ENCODE results near the gene NKD2. TPM values are rescaled to one million over a fixed set of nuclear protein-coding genes. Genes with fewer than 3 reads are reported as not detected.

Gene NKD2
- total RNA-seq, 1 donor from 2014 or later, result 0.13 TPM

DNA sequence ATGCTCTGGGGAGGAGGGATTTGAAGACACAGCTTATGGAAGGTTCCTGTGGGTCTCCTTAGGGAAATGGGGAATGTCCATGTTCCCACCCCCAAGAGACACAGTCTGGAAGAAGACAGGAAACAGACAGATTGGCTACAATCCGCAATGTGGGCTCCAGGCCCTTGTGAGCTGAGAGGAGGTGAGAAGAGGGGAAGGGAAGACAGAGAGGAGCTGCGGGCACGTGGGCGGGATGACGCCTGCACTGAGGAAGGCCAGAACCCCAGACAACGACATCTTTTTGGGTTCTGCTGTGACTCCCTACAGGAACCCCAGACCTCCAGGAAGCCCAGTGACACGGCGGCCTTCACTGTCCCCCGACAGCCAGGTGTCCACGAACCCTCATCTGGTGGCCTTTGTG is 29.9 kb upstream of the NKD2 start:
- no peak for DNase-seq (ENCODE audit: low read depth, low spot score)

GRCh38 chr5:979100-979817 is 29.3 kb upstream of the NKD2 start:
- DNase-seq (ENCODE audit: low read depth, low spot score), result no peak

DNA sequence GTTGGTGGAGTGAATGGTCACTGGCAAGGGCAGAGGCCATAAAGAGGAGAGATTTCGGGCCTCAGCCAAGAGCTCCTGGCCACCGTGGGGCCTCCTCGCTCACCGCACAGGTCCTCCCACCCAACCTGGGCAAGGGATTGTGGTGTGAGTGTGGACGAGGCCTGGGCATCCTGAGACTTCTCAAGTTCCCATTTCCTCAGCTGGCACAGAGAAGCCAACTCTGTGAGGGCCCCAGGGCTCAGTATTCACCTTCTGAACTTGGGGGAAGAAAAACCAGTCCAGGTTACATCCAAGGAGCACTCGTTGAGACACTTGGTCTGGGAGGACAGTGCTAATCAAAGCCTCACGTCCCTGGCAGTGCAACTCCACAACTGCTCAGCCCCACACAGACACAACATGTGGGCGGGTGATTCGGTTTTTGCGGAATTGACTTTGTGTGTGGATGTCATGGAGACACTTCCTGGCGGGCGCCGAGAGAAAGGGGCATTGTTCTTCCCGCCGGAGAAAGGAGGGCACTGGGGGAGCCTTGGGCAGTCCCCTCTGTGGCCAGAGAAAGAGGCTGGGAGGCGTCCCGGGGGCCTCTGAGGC is 28.5 kb upstream of the NKD2 start:
- DNase-seq (ENCODE audit: low read depth, low spot score), result no peak

GRCh38 chr5:980966-981365 is 27.6 kb upstream of the NKD2 start:
- DNase-seq (ENCODE audit: low read depth, low spot score), result no peak

- no peak for DNase-seq (ENCODE audit: low read depth, low spot score)
Observed at GRCh38 chr5:981456-981855, 27.1 kb upstream of the NKD2 start.

DNA sequence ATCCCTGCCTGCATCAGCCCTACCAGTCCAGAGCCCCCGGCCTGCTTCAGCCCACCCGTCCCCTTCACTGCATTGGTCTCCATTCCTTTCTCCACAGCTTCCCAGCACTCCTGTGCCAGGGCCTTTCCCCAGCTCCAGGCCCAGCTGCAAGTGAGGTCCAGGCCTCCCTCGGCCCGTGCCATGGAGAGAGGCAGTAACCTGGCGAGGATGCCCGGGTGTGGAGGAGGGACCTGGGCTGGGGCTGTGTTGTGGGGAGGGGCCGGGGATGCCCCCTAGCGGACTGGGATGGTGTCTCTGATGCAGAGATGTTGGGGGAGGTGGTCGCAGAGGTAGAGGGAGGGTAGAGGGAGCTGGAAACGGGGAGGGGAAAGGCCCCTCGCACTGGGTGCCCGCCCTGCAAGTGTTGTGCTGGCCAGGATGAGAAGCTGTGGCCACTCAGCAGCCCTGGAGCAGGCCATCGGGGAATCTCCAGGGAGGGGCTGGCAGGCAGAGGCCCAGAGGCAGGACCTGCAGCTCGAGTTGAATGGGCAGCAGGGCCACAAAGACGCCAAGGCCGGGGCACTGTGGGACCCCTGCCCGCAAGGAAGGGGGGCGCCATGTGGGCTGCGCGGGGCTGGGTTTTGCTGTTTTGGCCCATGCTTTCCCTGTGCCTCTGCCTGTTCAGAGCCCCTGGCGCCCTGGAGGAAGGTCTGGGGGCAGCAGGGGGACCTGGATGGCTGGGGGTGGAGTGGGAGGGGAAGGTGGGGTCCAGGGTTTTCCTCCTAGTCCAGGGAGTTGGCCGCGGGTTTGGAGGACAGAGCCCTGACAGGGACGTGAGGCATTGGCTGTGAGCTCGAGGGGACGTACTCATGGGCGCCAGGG is 26.0 kb upstream of the NKD2 start:
- no peak for DNase-seq (ENCODE audit: low read depth, low spot score)

- DNase-seq (ENCODE audit: low read depth, low spot score), result no peak
Observed at GRCh38 chr5:983238-983524, 25.4 kb upstream of the NKD2 start.

DNA sequence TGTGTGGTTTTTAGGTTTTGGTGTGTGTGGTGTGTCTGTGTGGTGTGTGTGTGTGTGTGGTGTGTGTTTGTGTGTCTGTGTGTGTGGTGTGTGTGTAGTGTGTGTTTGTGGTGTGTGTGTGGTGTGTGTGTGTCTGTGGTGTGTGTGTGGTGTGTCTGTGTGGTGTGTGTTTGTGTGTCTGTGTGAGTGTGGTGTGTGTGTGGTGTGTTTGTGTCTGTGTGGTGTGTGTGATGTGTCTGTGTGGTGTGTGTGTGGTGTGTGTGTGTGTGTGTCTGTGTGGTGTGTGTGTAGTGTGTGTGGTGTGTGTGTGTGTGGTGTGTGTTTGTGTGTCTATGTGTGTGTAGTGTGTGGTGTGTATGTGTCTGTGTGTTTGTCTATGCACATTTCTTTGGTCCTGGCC is 25.0 kb upstream of the NKD2 start:
- DNase-seq (ENCODE audit: low read depth, low spot score), result no peak

DNA sequence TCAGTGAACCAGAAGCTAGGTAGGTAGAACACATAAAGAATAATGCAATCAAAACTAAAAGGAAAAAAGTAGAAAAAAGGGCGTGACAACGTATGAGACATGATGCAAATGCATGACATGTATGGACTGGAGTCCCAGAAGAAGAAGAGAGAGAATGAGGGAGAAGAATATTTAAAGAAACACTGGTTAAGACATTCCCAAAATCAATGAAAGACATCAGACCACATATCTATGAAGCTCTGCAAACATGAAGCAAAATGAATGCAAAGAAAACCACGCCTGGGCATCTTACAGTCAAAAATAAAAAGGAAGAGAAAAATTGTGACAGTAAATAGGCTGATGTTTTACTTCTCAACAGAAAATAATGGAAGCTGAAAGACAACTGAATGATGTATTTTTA is 23.8 kb upstream of the NKD2 start:
- no peak for DNase-seq (ENCODE audit: low read depth, low spot score)

DNA sequence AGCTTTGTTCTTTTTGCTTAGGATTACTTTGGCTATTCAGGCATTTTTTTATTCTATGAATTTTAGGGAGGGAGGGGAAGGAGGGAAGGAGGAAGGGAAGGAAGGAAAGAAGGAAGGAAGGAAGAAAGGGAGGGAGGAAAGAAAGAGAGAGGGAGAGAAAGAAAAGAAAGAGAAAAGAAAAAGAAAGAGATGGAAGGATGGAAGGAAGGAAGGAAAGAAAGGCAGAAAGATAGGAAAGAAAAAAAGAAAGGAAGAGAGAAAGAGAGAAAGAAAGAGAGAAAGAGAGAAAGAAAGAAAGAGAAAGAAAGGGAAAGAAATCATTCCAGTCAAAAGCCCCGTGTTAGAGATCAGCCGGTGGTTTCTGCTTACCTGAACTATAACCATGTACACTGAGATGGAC is 20.8 kb upstream of the NKD2 start:
- DNase-seq (ENCODE audit: low read depth, low spot score), result no peak

GRCh38 chr5:988322-988721 is 20.3 kb upstream of the NKD2 start:
- no peak for DNase-seq (ENCODE audit: low read depth, low spot score)

DNA sequence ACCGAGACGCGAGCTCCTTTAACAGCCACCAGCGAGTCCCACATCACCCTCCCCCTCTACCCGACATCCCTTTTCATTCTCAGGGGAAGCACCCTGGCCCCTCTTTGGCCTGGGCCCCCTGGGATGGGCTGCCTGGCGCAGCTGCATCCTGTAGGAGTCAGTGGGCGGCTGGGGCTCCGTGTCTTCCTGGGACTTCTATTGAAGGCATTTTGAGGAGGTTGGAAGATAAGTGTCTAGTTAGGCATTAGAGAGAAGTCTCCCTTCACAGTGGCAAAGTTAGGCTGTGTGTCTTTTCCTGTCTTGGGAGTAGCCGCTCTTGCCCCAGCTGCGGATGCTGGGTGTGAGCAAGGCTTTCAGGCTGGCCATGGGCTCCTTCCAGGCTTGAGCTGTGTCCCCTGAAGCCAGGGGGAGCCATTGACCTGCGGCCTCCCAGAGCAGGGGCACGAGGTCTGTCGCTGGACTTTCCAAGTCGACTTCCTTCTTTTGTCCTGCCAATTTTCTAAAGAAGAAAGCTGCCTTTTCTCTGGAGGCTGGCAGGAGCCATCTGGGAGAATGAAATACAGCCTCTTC is 18.6 kb upstream of the NKD2 start:
- peak; percentile 10 for DNase-seq (ENCODE audit: low read depth, low spot score)

DNA sequence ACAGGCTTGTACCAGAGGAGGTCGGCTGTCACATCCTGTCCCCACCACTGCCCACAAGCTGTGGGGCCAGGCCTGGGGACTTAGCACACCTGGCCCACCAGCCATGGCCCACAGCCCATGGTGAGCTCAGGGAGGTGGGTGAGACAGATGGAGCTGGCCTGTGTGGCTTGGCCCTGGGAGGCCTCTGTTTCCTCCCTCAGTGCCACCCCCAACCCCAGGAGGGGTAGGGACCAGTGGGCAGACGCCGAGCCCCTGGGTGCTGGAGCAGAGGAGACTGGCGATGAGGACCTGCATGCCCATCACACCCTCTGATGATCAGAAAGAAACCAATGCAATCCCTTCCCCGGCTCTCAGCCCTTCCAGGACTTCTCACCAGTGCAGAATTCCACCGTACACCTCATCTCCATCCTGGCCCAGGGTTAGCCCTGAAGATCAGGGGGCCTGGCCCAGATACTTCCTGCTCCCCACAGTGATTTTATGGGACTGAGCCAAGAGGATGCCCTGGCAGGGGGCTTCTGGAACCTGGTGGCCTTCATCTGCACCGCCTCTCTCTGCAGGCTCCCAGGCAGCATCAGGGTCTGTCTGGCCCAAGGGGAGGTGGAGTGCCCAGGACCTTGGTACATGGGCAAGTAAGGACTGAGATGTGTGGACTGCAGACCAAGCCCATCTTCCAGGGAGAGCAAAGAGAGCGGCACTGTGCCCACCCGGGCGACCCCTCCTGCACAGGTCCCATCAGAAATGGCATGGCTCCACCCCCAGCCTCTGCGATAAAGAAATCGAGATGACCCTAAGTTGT is 16.9 kb upstream of the NKD2 start:
- DNase-seq (ENCODE audit: low read depth, low spot score), result no peak

DNA sequence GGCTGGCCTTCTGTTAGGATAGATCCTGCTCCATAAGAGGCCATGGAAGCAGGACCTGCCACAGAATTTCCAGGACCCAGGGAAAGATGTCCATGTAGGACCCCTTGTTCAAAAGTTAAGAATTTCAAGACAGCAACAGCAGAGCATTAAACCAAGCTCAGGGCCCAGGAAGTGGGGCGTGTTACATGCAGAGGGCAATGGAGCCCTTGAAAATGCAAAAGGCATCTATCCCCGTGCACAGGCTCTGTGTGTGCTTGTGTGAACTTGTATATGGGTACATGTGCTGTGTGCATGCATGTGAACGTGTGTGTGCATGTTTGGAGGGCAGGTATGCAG is 14.4 kb upstream of the NKD2 start:
- DNase-seq (ENCODE audit: low read depth, low spot score), result no peak

DNA sequence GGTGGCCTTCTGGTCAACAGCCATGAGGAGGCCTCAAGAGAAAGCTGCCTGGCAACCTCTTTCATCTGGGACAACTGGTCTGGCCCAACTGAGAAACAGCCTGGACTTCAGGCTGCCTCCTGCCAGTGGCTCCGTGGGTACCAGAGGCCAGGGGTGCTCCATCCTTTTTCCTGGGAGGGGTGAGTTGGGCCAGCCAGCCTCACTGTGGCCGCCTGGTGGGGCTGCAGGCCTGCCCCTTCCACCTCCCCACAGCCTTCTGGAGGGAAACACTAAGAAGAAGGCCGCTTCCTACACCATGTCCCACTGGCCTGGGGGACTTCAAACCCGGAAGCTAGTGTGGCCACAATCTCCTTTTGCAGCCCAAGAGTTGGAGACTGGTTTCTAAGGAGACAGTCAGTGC is 13.8 kb upstream of the NKD2 start:
- DNase-seq (ENCODE audit: low read depth, low spot score), result no peak

DNA sequence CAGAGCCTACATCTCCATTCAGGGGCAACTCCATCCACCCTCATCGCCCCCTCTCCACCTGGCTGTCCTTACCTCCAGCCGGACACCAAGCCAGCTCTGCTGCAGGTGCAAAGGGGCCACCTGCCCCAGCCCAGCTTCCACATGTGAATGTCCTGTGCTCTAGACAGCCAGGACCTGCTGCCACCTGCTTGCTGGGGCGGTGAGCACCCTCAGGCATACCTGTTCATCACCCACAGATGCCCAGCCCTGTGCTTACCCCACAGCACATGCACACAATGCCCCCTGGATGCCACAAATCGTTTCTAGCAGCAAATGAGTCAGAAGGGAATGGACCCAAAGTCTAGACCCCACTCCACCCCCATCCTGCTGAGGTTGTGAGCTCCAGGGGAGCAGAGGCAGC is 13.3 kb upstream of the NKD2 start:
- DNase-seq (ENCODE audit: low read depth, low spot score), result no peak

GRCh38 chr5:997001-997474 is 11.6 kb upstream of the NKD2 start:
- DNase-seq (ENCODE audit: low read depth, low spot score), result no peak

DNA sequence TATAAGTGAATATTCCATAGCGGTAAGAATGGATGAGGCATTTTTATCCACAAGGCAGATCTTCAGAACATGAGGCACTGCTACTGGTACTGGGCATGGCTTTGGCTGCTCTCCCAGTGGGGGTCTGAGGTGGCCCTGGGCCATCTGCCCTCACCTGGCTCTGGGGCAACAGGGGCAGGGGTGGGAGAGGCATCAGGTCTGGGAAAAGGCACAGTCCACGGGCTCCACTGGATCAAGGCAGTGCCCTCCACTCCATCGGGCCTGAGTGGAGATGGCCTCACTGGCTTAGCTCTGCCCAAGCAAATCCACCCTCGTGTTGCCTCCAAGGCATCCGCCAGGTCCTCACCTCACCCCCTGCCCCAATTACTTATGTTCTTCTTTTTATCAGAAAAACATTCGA is 10.9 kb upstream of the NKD2 start:
- no peak for DNase-seq (ENCODE audit: low read depth, low spot score)

DNA sequence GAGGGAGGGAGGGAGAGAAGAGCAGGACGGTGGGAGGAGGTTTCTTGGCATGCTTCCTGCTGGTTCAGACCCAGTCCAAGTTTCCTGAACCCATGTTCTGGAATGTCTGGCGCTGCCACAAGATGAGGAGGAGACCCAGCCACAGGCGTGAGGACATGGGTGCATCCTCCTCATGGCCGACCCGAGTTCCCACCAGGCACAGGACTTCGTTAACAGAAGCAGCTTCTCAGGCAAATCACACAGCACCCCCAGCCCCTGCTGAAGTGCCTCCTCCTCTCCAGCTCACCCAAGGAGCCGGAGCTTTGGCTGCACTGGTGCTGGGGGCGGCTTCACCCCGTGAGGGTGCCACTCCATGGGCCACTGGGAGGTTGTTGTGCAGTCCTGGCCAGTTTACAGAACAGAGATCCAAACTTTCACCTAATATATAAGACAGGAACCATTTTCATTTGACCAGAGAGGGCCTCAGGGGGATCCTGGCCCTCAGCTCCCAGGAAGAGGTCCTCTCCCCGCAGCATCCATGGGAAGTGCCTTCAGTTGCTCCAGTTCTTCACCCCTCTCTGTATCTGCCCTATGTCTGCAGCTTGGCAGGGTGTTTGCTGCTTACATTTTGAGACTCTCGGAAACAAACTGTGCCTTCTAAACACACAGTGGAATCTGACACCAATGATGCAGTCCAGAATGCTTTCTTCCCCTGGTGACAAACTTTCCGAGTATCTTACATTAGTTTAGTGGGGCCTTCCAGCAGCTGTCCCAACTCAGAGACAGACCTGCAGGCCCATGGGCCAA is 10.2 kb upstream of the NKD2 start:
- no peak for DNase-seq (ENCODE audit: low read depth, low spot score)

GRCh38 chr5:999032-999501 is 9.5 kb upstream of the NKD2 start:
- DNase-seq (ENCODE audit: low read depth, low spot score), result no peak

DNA sequence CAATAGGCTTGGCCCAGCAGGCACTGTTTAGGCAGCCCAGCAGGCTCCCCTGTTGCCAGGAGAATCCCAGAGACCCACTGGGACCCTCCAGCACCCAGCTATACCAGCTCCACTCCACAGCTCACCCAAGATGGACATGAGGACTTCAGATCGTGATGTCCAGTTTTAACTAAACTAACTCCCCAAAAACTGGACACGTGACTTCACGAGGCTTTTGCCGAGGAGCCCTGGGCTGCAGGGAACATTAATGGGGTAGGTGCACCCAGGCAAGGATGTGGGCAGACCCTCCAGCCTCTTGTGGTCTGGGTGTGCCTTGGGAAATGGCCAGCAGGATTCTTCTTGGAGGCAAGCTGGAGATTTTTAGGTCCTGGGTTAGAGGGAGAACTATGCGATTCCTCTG is 8.9 kb upstream of the NKD2 start:
- DNase-seq (ENCODE audit: low read depth, low spot score), result no peak
